GM21390 (cell line): ENCODE data around the gene DGLUCY.
"Not testable (repeated sequence)": the region's sequence is repeated elsewhere in the genome, so short reads cannot be mapped to it uniquely, and the experiment has no call there.

Source experiments
- ATAC-seq: cut with Tn5 transposase; IDR thresholded peaks from one replicate; pipeline ENCODE4 v1.9.1; 2021; ENCODE audit not compliant: unreplicated experiment

Gene DGLUCY

DNA sequence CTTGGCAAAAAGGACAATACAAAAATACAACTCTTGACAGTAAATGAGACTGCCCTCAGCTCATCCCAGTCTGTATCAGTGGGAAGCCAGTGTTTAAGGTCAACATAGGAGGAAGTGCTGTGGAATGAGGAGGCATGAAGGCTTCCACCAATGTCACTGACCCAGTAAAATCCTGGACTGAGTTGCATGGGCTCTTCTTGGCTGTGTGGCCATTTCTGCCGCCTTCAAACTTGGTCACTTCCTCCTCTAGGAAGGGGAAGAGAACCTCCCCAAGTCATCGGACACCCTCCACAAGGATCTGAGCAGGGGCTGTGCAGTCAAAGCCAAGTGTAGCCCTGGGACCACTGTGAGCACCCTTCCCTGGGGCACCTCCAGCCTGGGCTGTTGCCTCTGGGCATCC, 118.7 kb downstream of the DGLUCY start:
- ATAC-seq, result no peak

DNA sequence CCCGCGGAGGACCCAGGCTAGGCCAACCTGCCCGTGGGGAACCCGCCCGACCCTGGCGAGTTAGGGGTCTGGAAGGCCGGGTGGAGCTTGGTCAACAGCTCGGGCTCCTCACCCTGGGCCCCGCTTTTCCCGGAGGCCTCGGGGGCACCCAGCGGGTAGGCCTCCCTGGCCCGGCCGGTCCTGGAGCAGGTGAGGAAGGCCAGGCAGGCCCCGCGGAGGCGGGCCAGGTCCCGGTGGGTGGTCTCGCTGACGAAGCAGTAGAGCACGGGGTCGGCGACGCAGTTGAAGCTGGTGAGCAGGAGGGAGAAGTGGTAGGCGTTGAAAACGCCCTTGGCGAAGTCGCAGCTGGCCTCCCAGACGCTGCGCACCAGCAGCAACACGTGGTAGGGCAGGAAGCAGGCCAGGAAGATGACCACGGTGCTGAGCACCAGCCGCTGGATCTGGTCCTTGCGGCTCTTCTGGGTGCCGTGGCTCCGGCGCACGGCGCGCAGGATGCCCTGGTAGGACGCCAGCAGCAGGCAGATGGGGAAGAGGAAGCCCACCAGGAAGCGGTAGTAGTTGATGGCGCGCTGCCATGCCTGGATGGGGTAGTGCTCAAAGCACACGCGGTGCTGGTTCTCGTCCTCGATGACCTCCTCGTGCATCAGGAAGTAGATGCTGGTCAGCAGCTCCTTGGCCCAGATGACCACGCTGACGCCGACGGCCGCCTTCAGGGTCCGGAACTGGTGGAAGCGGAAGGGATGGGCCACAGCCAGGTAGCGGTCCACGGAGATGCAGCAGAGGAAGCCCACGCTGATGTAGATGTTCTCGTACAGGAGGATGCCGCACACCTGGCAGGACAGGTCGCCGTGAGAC, 120.3 kb downstream of the DGLUCY start:
- no peak for ATAC-seq

DNA sequence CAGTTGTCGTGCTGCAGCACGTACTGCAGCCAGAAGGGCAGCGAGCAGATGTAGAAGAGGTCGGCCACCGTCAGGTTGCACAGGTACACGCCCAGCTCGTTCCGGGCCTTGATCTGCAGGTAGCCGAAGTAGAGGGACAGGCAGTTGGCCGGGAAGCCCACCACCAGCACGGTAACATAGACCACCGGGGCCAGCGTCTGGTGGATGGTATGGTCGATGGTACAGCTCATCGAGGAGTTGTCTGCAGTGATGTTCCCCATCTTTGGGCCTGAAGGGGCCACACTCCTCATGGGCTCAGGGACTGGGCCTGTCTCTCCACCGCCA, 120.9 kb downstream of the DGLUCY start:
- no peak for ATAC-seq

DNA sequence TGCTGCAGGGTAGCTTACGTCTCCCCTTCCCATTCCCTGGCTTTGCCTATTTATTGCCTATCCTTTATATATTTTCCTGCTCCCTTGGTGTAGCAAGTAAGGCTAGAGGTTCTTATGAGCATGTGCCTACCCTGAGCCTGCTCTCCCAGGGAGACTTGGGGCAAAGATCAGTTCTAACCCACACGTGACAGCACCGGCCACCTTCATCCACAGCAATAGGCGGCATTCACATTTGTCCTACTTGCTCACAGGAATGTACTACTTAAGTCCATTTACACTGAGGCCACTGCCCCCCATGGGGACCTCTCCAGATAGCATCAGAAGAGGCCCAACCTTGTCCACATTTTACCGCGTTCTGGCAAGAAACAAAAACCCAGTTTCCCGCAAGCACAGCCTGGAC, 122.0 kb downstream of the DGLUCY start:
- ATAC-seq, result no peak

DNA sequence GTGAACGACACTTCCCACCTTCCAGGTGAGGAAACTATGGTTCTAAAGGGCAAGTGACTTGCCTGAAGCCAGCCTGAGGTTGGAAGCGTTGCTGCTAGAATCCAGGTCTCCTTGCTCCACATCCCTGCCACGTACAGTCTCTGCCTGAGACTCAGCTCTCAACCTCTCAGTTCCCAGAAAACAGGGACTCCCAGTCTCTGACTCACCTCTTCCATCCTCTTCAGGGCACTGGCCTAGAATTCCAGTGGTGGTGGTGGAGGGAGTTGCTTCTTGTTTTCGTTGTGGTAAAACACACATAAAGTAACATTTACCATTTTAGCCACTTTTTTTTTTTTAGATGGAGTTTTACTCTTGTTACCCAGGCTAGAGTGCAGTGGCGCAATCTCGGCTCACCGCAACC, 123.3 kb downstream of the DGLUCY start:
- ATAC-seq, result no peak

DNA sequence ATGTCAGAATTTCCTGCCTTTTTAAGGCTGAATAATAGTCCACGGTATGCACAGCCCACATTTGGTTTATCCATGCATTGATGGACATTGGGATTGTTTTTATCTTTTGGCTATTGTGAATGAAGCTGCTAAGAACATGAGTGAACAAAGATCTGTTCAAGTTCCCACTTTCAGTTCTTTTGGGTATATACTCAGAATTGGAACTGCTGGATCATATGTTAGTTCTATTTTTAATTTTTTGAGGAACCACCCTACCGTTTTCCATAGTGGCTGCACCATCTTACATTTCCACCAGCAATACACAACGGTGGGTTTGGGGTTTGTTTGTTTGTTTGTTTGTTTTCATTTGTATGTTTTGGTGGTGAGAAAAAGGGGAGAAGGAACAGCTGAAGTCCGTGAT, 124.2 kb downstream of the DGLUCY start:
- no peak for ATAC-seq

DNA sequence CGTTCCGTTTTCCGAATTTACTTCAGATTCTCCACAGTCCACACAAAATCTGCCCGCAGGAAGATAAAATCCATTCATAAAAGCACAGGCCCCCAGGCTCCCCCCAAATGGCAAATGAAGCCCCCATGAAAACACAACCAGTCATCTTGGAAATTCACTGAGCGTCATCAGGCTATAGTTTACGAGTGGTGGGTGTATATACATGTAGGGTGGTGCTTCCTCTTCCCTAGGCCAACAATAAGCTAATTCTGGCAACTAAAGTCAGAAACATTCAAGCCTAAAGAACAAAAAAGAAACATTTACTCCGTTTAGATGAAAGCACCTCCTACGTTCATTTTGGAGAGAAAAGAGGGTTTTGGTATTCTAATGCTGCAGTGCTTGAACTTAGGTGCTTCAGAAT, 124.8 kb downstream of the DGLUCY start:
- ATAC-seq, result no peak

DNA sequence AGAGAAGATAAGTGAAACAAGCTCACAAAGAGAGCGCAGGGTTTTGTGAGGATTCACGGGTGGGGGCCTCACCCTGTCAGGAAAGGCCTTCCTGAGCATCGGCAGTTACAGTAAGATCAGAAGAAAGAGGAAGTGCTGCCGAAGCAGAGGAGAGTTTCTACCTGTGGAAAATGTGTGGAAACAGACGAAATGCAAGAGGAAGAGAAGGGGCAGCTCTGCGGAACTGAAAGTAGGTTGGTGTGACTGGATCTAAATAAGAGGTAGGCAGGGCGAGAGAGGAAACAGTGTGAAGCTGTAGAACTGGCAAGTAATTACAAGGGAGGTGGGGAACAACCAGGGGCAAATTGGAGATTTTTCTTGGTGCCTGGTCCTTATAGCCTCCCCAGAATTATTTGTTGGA, 128.0 kb downstream of the DGLUCY start:
- ATAC-seq, result peak; percentile 67

DNA sequence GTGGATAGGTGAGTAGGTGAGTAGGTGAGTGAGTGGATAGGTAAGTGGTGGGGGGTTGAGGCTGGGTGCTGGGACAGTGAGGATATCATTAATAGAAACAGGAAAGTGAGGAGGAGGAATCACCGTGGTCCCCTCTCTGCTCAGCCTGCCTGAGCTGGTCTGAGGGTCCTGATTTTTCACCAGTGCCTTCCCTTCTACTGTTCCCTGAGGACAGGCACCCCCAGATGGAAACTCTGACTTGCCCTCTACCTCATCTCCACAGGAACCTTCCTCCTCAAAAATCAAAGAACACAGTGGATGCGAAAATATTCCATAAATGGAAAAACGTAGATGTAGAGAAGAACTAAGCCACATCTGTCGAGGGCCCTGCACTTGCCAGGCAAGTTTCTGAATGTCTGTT, 128.8 kb downstream of the DGLUCY start:
- no peak for ATAC-seq

DNA sequence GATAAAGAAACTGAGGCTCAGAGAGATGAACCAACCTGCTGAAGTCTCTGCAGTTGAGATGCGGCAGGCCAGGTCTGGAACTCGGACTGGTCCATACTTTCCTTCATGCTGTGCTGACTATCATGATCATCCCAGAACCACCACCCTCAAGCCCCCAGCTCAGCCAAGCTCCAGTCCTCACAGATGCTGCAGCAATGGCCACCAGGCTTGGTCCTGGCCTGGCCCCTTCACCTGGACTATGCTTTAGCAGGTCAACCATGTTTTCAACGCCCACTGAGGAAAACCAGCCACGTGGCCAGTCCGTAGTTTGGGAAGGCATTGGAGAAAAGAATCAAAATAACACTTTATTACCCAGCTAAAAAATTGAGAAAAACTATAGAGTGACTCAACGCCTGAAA, 129.2 kb downstream of the DGLUCY start:
- no peak for ATAC-seq

DNA sequence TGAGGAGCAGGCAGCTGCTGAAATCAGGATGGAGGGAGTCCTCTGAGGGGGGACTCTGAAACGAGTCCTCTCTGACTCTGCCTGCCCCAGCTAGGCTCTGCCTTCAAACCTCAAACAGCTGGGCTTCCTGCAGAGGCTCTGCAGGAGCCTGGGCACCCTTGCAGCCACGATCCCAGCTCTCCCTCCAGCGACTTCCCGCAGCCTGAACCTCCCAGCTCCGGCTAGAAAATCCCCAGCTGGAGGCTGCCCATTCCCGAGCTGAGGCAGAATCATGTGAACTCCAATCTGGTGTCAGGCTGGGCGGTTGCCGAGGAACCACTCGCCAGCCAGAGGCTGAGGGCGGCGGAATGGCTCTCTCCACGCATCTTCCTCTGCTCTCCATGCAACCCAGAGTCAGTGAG, 130.6 kb downstream of the DGLUCY start, which contains the start of gene GPR68:
Gene GPR68, minus strand, starts transcription at position 204 of the 401 bp plus-strand sequence. CDS start 9,654 bp downstream, outside the sequence.
- ATAC-seq, result no peak

DNA sequence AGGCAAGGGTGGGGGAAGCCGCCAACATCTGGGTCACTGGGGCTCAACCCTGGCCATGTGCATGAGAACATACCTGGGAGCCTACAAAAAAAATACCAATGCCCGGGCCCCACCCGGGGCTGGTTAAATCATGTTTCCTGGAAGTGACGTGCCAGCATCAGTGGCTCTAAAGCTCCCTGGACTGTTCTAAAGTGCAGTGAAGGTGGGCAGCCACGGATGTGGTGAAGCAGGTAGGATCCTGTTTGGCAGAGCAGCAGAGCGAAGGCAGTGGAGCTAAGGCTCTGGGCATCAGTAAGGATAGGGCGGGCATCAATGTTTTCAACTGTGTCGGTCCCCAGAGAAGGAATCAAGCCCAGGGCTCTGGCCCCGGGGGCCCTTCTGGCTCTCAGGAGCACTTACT, 131.2 kb downstream of the DGLUCY start:
- no peak for ATAC-seq

DNA sequence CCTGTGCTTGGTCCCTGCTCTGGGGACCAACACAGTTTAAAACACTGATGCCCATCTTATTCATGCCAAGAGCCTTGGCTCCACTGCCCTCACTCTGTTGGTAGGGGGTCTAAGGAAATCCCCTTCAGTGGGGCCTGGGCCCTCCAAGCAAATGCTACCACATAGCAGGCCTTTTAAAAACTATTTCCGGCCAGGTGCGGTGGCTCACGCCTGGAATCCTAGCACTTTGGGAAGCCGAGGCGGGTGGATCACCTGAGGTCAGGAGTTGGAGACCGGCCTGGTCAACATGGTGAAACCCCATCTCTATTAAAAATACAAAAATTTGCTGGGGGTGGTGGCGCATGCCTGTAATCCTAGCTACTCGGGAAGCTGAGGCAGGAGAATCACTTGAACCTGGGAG, 131.7 kb downstream of the DGLUCY start:
- not testable (repeated sequence) for ATAC-seq

DNA sequence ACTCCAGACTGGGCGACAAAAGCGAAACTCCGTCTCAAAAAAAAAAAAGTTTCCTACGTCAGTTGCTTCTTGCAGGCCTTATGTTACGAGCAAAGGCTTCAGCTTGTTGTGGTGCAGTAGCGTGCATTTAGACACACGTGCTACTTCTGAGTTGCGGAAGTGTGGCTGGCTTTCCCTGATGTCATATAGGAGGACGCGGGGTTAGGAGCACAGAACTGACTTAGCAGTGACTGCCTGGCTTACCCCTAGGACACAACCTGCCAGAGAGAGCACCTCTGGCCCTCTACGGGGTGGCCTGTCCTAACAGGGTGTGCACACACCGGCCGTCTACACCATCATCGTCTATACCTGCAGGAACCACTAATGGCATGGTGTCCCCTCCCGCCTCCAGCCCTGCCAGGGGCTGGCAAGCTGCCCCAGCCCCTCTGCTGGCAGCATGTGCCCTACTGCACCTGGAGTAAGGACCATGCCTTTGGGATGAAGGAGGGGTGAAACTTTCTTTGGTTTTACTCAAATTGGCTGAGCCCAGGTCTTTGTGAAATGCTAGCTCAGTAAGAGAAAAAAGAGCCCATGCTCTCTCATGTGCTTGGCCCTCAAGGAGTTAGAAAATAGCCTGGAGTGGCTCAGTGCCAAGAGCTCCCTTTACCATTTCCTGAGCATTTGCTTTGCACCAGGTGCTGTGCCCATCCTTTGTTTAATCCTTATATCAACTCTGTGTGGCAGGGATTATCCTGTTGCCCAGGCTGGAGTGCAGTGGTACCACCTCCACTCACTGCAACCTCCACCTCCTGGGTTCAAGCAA, 132.4 kb downstream of the DGLUCY start:
- ATAC-seq, result no peak

DNA sequence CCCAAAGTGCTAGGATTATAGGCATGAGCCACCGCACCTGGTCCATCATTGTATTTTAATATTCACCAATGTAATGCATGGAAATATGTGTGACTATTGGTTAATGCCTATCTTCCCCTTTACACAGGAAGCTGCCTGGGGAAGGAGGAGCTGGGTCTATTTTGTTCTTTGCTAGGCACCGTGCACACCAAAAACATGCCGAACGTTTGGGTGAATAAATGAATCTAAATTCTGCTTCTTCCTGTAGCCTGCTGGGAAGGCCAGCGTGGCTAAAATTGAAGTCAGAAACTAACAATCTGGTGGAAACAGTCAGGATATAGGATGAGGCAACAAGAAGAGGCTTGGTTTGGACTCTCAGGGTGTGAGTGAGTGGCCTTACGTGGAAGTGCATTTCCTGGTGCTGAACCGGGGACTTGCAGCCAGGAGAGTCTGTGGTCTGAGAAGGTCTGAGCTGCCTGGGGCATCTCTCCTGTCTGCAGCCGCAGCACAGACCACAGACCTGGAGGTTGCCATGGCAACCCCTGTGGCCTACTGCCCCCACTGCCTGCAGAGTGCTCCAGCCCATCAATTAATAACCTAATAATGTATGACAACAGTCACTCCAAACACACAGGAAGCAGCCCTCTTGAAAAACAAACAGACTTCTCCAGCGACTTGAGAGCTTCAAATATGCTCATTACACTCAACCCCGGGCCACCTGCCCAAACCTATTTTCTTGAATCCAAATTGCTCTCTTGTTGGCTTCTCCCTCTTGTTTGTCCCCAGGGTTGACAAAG, 136.2 kb downstream of the DGLUCY start:
- peak; percentile 85 for ATAC-seq

DNA sequence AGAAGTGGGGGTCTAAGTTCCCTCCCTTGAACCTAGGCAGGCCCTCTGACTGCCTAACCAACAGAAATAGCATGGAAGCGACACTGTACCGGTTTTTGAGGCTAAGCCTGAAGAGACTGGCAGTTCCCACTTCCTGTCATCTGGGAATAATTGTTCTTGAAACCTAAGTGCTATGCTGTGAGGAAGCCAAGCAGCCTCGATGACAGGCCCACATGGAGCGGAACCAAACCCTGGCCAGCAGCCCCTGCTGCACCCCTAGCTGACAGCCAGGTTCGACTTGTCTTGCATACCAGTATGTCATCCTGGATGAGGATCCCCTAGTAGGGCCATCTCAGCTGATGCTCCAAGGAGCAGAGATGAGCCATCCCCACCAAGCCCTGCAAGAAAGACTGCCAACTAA, 137.0 kb downstream of the DGLUCY start:
- no peak for ATAC-seq

DNA sequence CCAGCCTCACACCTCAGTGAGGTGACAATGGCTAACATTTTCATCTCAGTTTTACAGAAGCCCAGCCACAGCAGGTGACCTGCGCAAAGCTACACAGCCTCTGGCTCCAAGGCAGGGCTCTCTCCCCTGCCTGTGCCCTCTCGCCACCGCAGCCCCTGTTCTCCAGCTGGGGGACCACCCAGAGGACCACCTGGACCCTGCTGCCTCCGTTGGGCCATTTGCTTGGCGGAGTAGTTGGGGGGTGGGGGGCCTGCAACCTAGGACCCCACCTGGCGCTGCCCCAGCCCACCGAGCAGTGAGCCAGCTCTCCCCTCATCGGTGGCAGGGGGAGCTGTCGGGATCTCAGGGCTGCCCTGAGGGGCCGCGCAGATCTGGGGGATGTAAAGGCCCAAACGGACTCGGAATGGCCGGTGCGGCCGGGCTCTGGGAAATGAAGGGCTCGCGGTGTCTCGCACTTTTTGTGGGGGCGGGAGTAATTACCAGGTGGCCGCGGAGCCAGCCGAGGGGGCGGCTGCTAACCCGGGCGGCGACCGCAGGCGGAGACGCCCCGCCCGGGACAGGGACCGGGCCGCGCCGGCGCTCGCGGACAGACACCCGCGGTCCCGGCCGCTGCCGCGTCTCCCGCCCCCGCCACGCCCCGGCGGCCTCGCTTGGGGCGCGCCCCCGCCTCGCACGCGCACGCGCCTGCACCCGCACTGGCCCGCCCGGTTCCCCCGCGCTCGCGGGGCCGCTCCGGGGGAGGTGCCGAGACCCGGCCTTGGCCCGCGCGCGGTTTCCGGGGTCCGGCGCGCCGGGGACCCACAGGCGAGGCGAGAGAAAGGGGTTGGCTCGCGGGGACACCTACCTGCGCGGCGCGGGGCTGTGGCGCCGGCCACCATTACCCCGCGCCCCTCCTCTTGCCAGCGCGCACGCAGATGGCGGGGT, 139.3 kb downstream of the DGLUCY start:
- ATAC-seq, result peak; percentile 28

DNA sequence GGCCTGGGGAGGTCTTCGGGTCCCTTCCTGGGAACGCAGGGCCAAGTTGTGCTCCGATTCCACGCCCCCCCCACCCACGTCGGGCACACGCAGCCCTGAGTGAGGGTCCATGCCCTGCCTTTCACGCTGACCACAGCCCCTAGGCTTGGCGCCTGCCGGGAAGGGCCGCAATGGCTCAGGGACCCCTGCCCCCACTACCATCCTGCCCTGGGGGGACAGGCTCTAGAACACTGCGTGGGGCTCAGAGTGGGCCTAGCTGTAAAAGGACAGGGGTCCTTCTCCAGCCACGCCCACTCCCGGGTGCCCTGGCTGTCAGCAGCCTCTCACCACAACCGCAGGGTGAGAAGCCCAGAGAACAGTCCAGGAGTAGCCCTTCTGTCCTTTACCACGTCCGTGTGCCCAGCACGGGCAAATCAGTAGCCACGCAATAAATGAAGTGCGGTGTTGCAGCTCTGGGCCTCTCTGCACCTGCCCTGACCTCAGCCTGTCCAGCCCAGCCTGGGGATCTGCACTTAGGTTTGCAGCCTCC, 140.0 kb downstream of the DGLUCY start:
- no peak for ATAC-seq

DNA sequence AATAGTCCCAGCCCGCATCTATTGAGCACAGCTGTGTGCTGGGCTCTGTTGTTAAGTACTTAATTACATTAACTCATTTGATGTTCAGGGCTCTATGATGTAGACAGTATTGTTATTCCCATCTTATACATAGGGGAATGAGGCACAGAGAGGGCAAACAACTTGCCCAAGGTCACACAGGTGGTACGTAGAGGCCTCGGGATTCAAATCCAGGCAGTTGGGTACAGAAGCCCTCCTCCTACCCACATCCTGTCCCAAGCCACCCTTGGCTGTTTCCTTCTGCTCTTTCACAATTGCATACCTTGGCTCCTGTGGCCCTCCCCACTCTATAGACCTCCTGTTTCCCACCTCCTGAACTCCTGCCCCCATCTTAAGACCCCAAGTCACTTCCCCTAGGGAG, 140.6 kb downstream of the DGLUCY start:
- no peak for ATAC-seq

DNA sequence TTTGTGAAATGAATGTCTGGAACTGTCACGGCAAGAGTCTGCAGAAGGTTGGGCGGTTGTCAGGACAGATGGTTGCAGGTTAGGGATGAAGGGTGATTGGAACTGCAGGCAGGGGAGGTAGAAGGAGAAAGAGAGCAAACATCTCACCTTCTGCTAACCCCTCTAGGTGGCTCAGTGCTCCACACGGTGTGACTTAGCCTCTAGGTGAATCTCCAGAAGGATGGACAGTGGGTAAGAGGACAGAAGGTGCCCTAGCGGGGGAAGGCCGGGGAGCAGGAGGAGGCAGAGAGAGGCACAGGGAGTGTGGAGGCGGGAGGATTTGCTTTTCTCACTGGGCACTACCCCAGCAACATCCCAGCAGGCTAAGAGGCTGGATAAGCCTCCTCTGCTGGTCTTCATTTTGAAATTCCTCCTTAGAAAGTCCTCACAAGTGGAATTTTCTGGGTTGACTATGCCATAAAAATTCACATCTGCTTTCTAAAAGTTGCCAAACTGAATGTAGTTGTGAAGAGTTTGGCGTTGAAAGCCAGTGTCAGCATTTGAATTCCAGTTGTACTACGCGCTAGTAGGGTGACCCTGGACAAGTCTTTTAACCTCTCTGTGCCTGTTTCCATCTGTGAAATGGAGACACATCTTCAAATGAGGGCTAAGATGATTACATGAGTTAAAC, 141.3 kb downstream of the DGLUCY start:
- ATAC-seq, result no peak
